HG03097 (cell line): ENCODE data around the gene ANKH.
"Not testable (repeated sequence)": the region's sequence is repeated elsewhere in the genome, so short reads cannot be mapped to it uniquely, and the experiment has no call there.

Source experiments
- ATAC-seq: cut with Tn5 transposase; IDR thresholded peaks from one replicate; pipeline ENCODE4 v1.9.1; 2021; ENCODE audit not compliant: unreplicated experiment, low FRiP score

The ANKH gene

DNA sequence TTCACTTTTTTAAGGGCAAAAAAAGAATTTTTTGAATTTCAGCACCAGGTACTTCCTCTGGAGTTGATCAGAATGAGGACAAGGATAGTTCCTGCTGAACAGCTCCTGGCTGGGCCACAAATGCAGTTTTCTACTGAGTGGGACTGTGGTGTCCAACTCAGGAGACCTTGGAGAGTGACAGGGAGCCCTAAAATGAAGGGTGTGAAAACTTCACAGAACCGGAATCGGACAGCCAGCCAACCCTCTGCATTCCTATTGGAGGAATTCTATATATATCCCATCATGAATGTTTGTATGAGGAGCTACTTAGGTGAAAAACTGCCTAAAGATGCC lies 40.6 kb downstream of the ANKH start:
- no peak for ATAC-seq

DNA sequence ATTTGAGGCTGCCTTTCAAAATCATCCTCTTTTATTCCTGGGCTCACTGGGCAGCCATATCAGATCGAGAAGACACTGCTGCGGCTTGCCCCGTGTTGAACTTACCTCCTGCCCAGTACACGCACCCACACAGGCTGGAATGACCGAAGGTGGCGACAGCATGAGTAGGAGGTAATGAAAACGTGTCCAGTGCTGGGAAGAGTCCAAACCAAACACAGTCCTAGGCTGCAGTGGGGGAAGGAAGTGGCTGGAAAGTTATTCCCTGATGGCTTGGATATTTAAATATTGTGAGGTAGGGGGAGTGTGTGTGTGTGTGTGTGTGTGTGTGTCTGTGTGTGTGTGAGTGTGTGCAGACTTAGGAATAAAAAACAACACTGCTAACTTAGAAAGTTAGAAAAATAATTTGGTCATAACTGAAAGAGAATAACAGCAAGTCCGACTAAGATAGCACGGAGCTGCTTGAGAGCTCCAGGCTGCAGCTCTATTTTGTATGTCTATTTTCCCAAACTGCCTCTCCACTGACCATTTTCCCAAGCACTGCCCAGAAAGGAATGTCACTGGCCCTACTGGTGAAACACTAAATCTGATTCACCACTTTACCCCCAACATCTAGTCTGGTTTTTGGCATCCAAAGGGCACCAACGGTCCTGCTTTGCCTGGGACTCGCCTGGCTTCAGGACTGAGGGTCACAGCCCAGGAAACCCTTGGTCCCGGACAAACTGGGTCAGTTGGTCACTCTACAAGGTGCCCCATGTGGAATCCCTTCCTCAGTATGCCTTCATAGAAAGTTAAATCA lies 41.2 kb downstream of the ANKH start:
- no peak for ATAC-seq

GRCh38 chr5:14829396-14829795 lies 42.2 kb downstream of the ANKH start:
- no peak for ATAC-seq

DNA sequence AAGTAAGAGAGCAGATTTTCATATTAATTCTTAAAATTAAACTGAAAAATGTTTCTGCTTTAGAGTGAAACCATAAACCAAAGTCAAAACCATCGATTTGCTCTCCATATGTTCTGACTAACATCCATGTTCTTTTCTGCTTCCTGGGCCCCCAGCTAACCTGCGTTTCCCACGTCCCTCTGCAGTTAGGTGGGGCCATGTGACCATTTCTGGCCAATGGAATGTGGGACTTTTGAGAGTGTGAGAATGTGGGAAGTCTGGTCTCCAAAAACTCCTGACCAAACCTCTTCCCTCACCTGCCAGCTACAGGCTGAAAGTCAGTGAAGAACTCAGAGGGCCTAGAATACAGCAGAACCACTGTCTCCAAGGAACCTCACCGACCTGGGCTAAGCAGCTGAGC lies 44.9 kb downstream of the ANKH start:
- no peak for ATAC-seq

DNA sequence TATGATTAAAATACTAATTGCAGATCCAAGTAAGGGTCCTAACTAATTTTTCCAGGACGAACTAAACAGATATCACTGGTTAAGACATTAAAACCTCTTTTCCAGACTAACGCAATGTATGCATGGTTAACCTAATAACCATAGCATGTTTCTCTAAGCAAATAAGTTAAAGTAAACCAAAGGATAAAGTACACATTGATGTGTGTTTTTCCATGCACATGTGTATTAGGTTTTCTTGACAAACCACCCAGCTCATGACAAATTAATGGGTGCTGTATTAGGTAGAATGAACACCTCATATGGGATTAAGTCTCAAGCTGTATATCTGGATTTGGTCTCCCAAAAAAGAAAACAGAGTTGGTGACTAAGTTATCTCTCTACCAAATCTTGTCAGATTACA lies 45.6 kb downstream of the ANKH start:
- no peak for ATAC-seq

DNA sequence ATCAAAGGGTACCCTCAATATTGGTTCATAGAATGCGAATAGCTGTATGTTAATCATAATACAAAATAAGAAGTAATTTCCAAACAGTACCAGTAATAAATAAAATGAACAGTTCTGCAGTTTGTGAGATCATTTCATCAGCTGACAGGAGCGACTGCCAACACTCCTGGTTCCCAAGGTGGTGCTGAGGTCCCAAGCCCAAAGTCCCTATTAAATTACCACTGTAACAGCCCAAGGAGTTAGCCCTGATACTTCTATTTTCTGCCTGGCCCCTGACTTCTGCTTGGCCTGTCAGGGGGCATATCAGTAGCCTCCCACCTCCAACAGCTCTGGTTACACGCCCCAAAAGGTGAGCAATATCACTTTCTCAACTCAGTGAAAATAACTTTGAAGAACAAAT lies 47.1 kb downstream of the ANKH start:
- ATAC-seq, result no peak

- no peak for ATAC-seq
Measured at GRCh38 chr5:14821100-14821845, 50.3 kb downstream of the ANKH start.

- no peak for ATAC-seq
Measured at GRCh38 chr5:14818931-14819790, 52.4 kb downstream of the ANKH start.

DNA sequence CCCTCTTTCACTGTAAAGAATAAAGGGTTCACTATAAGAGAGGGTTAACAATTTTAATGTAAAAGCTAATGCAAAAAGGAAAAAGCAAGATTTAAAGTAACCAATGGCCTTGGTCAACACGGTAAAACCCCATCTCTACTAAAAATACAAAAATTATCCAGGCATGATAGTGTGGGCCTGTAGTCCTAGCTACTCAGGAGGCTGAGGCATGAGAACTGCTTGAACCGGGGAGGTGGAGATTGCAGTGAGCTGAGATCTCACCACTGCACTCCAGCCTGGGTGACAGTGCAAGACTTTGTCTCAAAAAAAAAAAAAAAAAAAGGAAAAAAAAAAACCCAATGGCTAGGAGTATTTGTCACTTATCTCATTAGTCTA lies 53.8 kb downstream of the ANKH start:
- not testable (repeated sequence) for ATAC-seq

- ATAC-seq, result no peak
Measured at GRCh38 chr5:14816999-14817761, 54.4 kb downstream of the ANKH start.

GRCh38 chr5:14816374-14816998 lies 55.1 kb downstream of the ANKH start:
- ATAC-seq, result no peak

- ATAC-seq, result no peak
Measured at GRCh38 chr5:14813747-14814146, 57.8 kb downstream of the ANKH start.

DNA sequence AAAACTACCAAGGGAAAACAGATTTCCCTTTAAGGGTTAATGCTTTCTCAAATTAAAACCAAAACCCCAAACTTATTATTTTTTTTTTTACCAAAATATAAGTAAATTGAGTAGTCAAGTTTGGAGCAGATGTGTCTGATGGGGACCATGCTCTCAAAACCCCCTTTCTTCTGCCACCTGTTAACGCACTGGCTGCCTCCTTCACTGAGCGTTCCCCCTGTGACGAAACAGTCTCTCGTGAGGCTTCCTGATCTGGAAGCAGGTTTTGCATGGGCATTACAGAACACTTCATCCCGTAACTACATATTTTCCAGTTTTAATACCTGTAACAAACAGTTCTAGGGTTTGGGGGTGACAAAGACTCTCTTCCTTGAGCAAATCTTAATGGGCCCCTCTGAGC lies 59.4 kb downstream of the ANKH start:
- no peak for ATAC-seq

DNA sequence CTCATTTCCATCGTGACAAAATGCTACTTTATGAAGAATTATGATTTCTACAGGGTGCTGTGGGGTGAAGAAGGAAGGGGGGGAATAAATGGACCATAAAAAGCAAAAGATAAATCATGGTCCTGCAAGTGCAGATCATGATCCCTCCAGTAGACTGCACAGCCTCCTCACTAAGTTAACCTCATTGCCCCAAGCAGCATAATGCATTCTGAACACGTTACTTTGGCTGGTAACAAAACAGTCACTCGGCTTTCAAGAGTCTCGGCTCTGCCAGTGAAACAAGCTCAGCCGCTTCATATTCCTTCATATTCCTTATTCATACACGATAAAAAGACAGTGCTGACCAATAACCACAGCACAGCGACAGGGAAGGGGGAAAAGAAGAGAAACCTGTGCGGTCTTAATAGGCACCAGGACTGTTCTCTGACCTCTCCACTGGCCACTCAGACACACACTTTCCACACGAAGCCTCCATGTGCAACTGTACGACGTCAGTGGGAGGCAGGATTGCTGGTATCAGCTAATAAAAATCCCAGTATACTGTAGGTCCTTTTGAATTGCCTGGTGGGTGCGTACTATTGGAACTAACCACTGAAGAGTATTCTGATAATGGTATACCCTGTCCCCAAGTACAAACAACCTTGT lies 60.5 kb downstream of the ANKH start:
- ATAC-seq, result no peak

DNA sequence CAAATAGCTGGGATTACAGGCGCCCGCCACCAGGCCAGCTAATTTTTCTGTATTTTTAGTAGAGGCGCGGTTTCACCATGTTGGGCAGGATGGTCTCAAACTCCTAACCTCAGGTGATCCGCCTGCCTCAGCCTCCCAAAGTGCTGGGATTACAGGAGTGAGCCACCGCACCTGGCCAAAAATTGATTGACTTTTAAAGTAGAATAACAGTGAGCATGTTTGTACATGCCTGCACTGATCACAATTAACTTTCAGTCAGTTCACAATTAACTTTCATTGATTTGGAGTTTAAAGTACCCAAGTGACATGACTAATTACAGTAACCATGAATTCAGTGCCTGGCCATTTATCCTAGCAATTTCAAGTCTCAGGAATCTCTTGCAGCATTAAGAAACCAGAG lies 61.3 kb downstream of the ANKH start:
- no peak for ATAC-seq

DNA sequence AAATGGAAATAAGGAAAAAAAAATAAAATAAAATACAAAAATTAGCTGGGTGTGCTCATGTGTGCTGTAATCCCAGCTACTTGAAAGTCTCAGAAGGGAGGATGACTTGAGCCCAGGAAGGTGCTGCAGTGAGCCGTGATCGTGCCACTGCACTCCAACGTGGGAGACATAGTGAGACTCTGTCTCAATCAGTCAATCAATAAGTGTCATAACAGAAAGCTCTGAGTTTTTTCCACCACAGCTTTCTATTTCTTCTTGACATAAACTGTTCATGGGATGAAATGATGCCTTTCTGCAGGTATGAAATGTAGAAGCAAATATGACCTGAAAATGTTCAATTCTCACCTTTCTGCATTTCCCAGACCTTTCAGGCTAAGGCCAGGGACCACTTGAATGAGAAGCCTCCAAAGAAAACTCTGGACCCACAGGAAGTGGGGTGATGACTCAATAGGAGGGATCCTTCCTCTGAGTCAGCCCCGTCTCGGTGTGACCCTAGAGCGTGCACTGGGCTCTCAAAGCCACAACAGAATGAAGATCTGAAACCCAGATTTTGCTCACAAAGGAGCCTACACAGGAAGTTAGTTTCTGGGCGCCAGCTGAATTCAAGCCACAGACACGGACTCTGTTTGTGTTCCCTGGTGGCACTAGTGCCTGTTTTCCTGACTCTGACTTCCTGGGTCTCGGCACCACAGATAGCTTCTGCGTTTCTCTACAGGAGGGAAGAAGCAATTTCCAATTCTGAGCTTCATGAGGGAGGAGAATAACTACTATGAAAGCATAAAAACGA lies 62.0 kb downstream of the ANKH start:
- ATAC-seq, result peak; percentile 99

- no peak for ATAC-seq
Measured at GRCh38 chr5:14807471-14807870, 64.1 kb downstream of the ANKH start.

DNA sequence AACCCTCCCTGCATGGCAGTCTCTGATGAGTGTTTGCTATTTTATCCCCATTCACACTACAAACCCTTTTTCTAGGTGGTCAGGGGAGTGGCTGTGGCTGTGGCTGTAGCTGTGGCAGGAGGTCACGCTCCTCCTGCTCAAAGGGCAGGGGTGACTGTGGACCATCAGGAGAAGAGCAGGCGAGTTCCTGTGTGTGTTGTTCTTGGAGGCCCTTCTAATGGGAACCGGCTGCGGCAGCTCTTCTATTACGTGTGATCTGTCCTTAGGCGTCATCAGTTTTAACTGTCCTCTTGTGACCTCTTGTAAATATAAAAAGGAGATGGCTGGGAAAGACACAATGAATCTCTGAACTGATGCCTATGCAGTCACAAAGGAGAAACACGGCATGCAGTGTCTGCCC lies 65.1 kb downstream of the ANKH start:
- ATAC-seq, result no peak

DNA sequence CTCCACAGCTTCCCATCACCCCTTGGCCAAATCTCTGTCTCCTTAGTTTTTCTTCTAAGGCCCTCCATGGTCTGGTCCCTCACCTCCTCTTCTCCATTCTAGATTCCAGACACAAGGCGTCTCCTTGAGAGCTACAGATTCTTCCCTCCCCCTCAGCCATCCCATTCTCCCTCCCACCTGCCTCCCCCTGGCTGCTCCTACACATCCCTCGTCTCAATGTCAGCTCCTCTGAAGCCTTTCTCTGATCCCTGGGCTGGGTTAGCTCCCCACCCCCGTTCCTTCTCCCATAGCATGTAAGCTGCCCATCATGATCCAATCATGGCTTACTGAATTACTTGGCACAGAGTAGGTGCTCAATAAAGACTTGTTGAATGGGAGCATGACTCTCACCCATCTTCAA lies 69.0 kb downstream of the ANKH start:
- no peak for ATAC-seq
